GM18907 (cell line): ENCODE results near the gene JPH3.

Experiments used
- ATAC-seq: cut with Tn5 transposase; IDR thresholded peaks from one replicate; pipeline ENCODE4 v1.9.1; 2021; ENCODE audit warnings: mild to moderate bottlenecking, moderate library complexity; ENCODE audit not compliant: unreplicated experiment

Gene JPH3

DNA sequence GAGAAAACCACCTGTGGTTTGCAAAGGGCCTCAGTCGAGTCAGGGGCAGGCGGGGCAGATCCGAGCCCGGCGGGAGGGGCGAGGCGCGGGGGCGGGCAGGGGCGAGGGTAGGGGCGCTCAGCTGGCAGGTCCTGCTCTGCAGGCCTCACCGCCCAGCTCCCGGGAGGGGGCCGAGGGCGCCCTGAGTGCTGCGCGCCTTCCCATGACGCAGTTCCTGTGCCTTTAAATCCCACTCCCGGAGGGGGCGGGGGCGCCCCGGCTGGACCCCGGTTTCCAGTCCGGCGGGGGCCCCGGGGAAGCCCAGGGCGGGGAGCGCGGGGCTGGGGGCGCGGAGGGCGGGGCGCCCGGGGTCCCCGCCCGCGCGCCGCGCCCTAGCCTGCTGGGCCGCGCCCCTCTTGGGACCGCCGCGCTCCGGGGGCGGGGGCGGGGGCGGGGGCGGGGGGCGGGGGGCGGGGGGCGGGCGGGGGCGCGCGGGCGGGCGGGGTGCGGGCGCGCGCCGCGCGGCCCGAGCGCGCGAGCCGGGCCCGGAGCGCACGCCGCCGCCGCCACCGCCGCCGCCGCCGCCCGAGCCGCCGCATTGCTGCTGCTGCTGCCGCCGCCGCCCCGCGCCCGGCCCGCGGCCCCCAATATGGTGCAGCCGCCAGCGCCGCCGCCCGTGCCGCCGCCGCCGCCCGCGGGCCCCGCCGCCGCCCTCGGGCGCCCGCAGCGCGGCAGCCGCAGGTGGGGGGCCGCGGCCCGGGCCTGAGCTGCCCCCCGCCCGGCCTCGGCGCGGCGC lies at the start of gene JPH3:
JPH3 (plus strand) TSS at position 508 of the 775 bp plus-strand sequence. CDS start 639 bp downstream, outside the sequence.
- no peak for ATAC-seq

DNA sequence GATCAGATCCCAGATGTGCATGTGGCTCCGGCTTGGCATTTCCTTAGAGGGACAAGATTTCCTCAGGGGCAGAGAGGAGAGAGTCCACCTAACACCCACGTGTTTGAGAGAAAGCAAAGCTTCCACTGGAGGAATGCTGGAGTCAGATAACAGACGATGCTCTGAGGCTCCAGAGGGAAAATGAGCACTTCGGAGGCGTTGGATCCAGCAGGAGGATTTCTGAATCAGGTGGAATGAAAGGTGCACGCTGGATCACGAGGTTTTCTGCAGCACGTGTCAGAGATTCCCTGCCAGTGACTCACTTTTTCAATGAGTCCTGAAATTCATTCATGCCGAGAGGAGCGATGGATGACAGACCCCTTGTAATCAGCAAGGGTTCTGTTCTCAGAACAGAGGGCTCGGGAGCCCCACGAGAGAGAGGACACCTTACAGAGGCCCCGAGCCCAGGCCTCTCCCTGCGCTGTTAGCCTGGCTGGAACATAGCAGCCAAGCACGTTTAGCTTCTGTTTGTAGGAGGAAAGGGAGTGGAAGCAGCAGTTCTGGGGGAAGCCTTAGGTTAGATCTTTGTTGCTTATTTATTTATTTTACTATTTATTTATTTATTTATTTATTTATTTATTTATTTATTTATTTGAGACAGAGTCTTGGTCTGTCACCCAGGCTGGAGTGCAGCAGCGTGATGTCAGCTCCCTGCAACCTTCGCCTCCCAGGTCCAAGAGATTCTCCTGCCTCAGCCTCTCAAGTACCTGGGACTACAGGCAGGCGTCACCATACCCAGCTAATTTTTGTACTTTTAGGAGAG lies 49.3 kb upstream of the JPH3 start:
- no peak for ATAC-seq

DNA sequence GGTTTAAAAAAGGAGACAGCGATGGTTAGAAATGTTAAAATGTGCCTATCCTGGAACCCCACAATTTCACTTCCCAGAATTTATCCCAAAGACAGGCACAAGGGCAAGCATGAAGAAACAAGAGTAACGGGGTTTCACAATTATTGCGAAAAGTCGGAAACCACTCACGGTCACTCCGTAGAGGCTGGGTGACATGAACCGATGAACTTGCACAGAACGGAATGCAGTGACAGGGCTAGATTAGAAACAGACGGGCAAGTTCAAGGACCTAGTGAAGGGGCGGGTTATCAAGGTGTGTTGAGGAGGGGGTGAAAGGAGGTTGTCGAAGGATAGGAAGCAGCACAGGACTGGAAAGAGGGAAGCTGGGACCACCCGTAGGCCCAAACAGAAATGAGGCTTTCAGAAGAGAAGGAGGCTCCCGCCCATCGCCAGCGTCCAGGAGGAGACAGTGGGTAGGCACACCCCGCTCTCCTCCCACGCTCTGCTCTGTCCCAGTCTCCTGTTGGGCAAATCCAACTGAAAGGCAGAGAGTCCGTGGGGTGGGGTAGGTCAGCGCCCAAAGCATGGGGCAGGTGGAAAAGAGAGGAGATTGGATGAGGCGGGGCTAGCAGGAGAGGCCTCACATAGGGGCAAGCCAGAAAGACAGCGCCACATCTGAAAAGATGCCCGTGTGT lies 47.4 kb upstream of the JPH3 start:
- no peak for ATAC-seq

GRCh38 chr16:87555647-87556046 lies 46.7 kb upstream of the JPH3 start:
- ATAC-seq: no peak

GRCh38 chr16:87556941-87557459 lies 45.3 kb upstream of the JPH3 start:
- ATAC-seq: no peak

GRCh38 chr16:87558682-87559081 lies 43.6 kb upstream of the JPH3 start:
- no peak for ATAC-seq

GRCh38 chr16:87559945-87560344 lies 42.4 kb upstream of the JPH3 start:
- no peak for ATAC-seq

GRCh38 chr16:87560428-87561199 lies 41.7 kb upstream of the JPH3 start:
- no peak for ATAC-seq

- ATAC-seq: no peak
Measured at GRCh38 chr16:87561200-87562105, 40.9 kb upstream of the JPH3 start.

DNA sequence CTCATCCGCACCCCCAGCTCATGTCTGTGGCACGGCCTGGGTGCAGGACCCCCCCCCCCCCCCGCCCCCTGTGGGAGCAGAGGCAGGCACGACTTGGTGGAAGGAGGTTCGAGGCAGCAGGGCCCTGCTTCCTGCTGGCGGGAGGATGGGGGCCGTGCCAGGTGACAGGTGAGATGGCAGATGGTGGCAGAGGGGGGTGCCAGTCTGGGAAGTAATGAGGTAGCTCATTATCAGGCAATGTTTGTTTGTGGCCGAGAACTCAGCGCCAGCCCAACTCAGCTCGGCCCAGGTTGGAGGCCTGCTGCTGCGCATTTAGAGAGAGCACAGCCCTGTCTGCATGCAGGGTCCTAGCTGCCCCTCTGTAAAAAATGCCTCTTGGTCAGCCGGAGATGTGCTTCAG lies 40.1 kb upstream of the JPH3 start:
- ATAC-seq: no peak

- no peak for ATAC-seq
Measured at GRCh38 chr16:87563022-87563421, 39.3 kb upstream of the JPH3 start.

DNA sequence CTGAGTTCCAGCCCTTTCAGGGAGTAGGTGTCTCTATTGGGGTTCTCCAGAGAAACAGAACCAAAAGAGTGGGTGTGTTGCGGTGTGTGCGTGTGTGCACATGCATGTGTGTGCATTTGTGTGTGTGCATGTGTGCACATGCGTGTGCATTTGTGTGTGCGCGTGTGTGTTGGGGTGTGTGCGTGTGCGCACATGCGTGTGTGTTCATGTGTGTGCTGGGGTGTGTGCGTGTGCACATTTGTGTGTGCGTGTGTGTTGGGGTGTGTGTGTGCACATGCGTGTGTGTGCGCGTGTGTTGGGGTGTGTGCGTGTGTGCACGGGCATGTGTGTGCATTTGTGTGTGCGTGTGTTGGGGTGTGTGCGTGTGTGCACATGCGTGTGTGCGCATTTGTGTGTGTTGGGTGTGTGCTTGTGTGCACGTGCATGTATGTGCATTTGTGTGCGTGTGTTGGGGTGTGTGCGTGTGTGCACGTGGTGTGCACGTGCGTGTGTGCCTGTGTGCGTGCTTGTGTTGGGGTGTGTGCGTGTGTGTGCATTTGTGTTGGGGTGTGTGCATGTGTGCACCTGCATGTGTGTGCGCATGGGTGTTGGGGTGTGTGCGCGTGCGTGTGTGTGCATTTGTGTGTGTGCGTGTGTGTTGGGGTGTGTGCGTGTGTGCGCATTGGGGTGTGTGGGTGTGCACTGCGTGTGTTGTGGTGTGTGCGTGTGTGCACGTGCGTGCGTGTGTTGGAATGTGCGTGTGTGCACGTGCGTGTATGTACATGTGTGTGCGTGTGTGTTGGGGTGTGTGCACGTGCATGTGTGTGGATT lies 38.4 kb upstream of the JPH3 start:
- ATAC-seq: no peak

DNA sequence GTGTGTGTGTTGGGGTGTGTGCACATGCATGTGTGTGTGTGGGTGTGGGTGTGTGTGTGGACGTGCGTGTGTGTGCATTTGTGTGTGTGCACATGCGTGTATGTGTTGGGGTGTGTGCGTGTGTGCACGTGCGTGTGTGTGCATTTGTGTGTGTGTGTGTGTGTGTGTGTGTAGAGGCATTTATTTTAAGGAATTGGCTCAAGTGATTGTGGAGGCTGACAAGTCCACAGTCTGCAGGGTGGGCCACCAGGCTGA lies 37.9 kb upstream of the JPH3 start:
- no peak for ATAC-seq

DNA sequence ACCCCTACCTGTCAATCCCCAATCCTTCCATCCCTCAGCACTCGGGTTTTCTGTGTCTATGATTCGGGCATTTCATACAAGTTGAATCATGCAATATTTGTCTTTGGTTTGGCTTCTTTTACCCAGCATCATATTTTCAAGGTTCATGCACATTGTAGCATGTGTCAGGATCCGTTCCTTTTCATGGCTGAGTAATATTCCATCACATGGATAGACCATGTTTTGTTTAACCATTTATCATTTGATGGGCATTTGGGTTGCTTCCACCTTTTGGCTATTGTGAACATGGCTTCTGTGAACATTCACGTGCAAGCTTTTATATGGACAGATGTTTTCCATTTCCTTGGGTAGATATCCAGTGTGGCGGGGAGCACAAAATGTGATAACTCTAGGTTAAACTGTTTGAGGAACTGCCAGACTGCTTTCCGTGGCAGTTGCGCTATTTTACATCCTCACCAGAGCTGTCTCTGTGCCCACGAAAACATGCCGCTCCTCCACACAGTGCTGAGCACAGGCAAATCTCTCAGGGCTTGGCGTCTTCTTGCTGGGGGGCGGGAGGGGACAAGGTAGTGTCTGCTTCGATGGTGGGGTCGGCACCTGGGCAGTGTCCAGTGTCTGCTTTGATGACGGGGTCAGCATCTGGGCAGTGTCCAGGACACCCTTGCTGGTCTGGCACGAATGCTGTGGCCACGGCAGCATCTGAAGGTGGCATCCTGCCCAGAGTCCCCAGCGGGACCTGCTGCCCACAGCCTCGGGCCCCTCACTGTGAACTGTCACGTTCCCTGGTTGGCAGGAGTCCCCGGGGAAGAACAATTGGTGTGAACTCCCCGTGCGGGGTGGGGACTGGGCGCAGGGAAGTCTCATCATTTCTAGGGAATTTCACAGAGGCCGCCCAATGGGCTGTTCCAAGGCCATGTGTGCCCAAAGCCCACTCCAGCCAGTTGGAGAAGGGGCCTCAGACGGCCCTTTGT lies 32.4 kb upstream of the JPH3 start:
- no peak for ATAC-seq

- ATAC-seq: no peak
Measured at GRCh38 chr16:87570572-87570937, 31.8 kb upstream of the JPH3 start.

GRCh38 chr16:87570938-87571867 lies 31.1 kb upstream of the JPH3 start:
- no peak for ATAC-seq

GRCh38 chr16:87571868-87572244 lies 30.5 kb upstream of the JPH3 start:
- no peak for ATAC-seq
